ENCODE data around the gene SUGCT. TPM values are rescaled to one million over a fixed set of nuclear protein-coding genes. Genes with fewer than 3 reads are reported as not detected.

Gene SUGCT
- total RNA-seq, 2 experiments from 2014 or later: 0.76 to 1.5 TPM

GRCh38 chr7:40909346-40909980 is 774.7 kb downstream of the SUGCT start:
- Mint-ChIP-seq H3K4me3 (no peak overlapping the region), H3K9me3 (peaks cover 12% of the 10 kb centered on the region), H3K27ac (no peak overlapping the region), H3K36me3 (no peaks in the 10 kb centered on the region), H3K4me1 (ENCODE audit: low read depth) (no peaks in the 10 kb centered on the region), H3K27me3 (no peaks in the 10 kb centered on the region)
- CTCF ChIA-PET: no interaction called here
- no peak for DNase-seq
- intact Hi-C loops (cut with micrococcal nuclease): no loop called here
- POLR2A ChIA-PET: no interaction called here

Other genes starting within 250 kb of the SUGCT start
- 10 to 100 TPM; 29.6 to 30.5 TPM for gene CDK13, start 184.7 kb upstream of the SUGCT start, total RNA-seq
- gene MPLKIP, start 383 bp upstream of the SUGCT start, total RNA-seq: 10 to 100 TPM; 34.6 to 34.7 TPM